ENCODE measurements around the gene GDPD5. TPM values are rescaled to one million over a fixed set of nuclear protein-coding genes. Genes with fewer than 3 reads are reported as not detected.
A peak's percentile ranks its signal among the peaks of the same experiment; 100 is the strongest.

Gene GDPD5
- total and polyA plus RNA-seq, 9 of the 15 experiments (the other 6 are each of a cell fraction or from before 2014, with no cell fraction given), result 0.32 to 27.3 (median 8.0) TPM

DNA sequence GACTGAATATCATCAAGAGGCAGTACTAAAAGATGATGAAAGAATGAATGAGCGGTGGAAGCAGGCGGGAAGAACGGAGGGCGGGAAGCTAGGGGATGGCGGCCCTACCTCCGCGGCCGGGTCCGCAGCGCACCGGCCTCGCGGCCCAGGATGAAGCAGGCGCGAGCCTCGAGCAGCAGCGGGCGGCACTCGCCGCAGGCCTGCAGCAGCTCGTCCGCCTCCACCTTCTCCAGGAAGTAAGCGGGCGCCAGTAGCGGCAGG is 96.2 kb downstream of the GDPD5 start:
- Histone ChIP-seq H3K4me1 (replicated peaks in 1 of 2; ENCODE audit: control insufficient read depth in 2 of 2, insufficient read depth in 2 of 2, low read length in 2 of 2) (peaks cover 0 to 16% of the 10 kb centered on the region in 2 experiments; a peak in 4 of 5 replicates), H3K4me3 (no peak overlapping the region), H2AFZ (ENCODE audit: low read depth, low read length) (no peak overlapping the region), H3K36me3 (ENCODE audit: control insufficient read depth, insufficient read depth, low read length) (no peaks in the 10 kb centered on the region), H3K9me1 (ENCODE audit: control insufficient read depth, insufficient read depth, low read length) (no peaks in the 10 kb centered on the region), H4K20me1 (replicated peaks; ENCODE audit: control insufficient read depth, insufficient read depth, low read length) (no peaks in the 10 kb centered on the region; the same call in 1 of the 2 replicates), H3K4me2 (ENCODE audit: insufficient read depth, low read length) (no peak overlapping the region), H3K27me3 (ENCODE audit: control insufficient read depth in 2 of 2, insufficient read depth in 2 of 2, low read length in 2 of 2) (peaks cover 4 to 22% of the 10 kb centered on the region in 2 experiments; a peak in 4 of 5 replicates), H3K27ac (ENCODE audit: extremely low read depth, low read depth, low read length) (no peak overlapping the region), H3K79me2 (ENCODE audit: control insufficient read depth, insufficient read depth, low read length) (no peaks in the 10 kb centered on the region), H3K9me3 (replicated peaks; ENCODE audit: control insufficient read depth, insufficient read depth, low read depth, low read length) (no peaks in the 10 kb centered on the region), H3K9ac (ENCODE audit: insufficient read depth in 1 of 2, low read depth in 2 of 2, low read length in 2 of 2) (no peak overlapping the region)
- in situ Hi-C loops (cut with MboI) (loop anchor here (25.0 kb wide), 1 partner anchor 433 kb away; no protein-coding TSS in a partner anchor), intact Hi-C loops (cut with micrococcal nuclease) (no loop called here)
- TF ChIP-seq, protein P1, sequence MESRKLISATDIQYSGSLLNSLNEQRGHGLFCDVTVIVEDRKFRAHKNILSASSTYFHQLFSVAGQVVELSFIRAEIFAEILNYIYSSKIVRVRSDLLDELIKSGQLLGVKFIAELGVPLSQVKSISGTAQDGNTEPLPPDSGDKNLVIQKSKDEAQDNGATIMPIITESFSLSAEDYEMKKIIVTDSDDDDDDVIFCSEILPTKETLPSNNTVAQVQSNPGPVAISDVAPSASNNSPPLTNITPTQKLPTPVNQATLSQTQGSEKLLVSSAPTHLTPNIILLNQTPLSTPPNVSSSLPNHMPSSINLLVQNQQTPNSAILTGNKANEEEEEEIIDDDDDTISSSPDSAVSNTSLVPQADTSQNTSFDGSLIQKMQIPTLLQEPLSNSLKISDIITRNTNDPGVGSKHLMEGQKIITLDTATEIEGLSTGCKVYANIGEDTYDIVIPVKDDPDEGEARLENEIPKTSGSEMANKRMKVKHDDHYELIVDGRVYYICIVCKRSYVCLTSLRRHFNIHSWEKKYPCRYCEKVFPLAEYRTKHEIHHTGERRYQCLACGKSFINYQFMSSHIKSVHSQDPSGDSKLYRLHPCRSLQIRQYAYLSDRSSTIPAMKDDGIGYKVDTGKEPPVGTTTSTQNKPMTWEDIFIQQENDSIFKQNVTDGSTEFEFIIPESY (CRISPR knock-in tag; IDR thresholded peaks at IDR 0.05), result peak; percentile 83; the same call in 1 of the 2 replicates
- TF ChIP-seq ZNF445 (CRISPR knock-in tag; IDR thresholded peaks at IDR 0.05; ENCODE audit: low read depth), result no peak
- BruUV-seq (replicated peaks), result no TSS peak
- FAIRE-seq (no peak), DNase-seq (ENCODE audit: extremely low read depth in 1 of 4, low spot score in 3 of 4) (no peak), ATAC-seq (no peak)
- 83% methylated on average over 13 of the region's 25 CpGs for WGBS (ENCODE audit: insufficient coverage, low coverage, missing lambda C conversion rate)
- ChIA-PET POLR2A (no interaction called here), CTCF (ENCODE audit: low intra/inter-chr PET ratio) (no interaction called here)

DNA sequence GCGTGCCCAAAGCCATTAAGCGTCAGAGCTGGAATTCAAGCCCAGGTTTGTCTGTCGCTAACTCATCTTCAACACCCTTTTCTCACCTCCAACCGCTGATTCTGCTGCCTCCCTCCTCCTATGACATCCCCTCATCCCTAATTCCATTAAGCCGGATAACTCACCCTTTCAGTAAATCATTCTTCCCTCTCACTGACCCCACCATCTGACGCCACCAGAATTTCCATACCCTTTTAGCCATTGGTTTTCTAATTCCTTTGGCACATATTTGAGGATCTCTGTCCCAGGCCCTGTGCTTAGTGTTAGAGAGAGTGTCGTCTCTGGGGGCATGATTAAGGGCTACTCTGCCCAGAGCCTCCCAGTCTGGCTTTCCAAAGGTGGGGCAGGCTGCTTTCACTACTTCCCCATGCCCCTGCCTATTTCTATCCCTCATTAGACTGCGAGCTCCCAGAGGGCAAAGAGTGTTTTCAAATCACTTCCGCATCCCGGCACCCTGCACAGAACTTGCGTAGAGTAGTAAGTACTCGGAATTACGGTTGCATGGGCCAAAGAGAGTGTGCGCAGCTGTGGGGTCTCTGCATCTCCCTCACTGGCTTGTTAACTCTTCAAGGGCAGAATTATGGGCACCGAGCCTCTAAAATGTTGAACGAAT is 96.6 kb downstream of the GDPD5 start:
- H3K9ac ChIP-seq (ENCODE audit: insufficient read depth in 1 of 2, low read depth in 2 of 2, low read length in 2 of 2), result no peak overlapping the region
- TF ChIP-seq KLF6 (CRISPR knock-in tag; IDR thresholded peaks at IDR 0.05; ENCODE audit: borderline replicate concordance) (no peak), THRAP3 (IDR thresholded peaks at IDR 0.05; ENCODE audit: borderline replicate concordance) (no peak), POLR2AphosphoS5 (IDR thresholded peaks at IDR 0.05; ENCODE audit: control insufficient read depth, insufficient read depth, low read depth, low read length) (no peak), ZFX (CRISPR knock-in tag; IDR thresholded peaks at IDR 0.05) (no peak), CHCHD3 (CRISPR knock-in tag; IDR thresholded peaks at IDR 0.05) (no peak), NFATC3 (IDR thresholded peaks at IDR 0.05) (no peak), ETV6 (IDR thresholded peaks at IDR 0.05; ENCODE audit: borderline replicate concordance in 1 of 2, low read depth in 2 of 2, low read length in 1 of 2) (no peak), ETV6 (CRISPR knock-in tag; IDR thresholded peaks at IDR 0.05; ENCODE audit: borderline replicate concordance) (no peak), EP300 (IDR thresholded peaks at IDR 0.05; ENCODE audit: low read length) (no peak), CHD2 (IDR thresholded peaks at IDR 0.05; ENCODE audit: low read depth, low read length) (no peak), NFE2 (IDR thresholded peaks at IDR 0.05; ENCODE audit: low read depth) (no peak), TEAD4 (IDR thresholded peaks at IDR 0.05; ENCODE audit: low read length) (no peak), TEAD4 (CRISPR knock-in tag; IDR thresholded peaks at IDR 0.05; ENCODE audit: borderline replicate concordance) (no peak), TEAD2 (tag; IDR thresholded peaks at IDR 0.05) (no peak)
- ATAC-seq (no peak), FAIRE-seq (no peak), DNase-seq (ENCODE audit: extremely low read depth in 1 of 4, low spot score in 3 of 4) (no peak)
- no TSS peak for BruUV-seq (replicated peaks)
- ChIA-PET CTCF (ENCODE audit: low intra/inter-chr PET ratio) (no interaction called here), POLR2A (no interaction called here)
- H3K36me3 ChIP-seq (ENCODE audit: control insufficient read depth, insufficient read depth, low read length), result no peaks in the 10 kb centered on the region
- H3K27ac ChIP-seq (ENCODE audit: extremely low read depth, low read depth, low read length), result no peak overlapping the region
- no peaks in the 10 kb centered on the region for H3K9me1 ChIP-seq (ENCODE audit: control insufficient read depth, insufficient read depth, low read length)
- intact Hi-C loops (cut with micrococcal nuclease) (no loop called here), in situ Hi-C loops (cut with MboI) (loop anchor here (25.0 kb wide), 1 partner anchor 433 kb away; no protein-coding TSS in a partner anchor)
- no peaks in the 10 kb centered on the region for H3K9me3 ChIP-seq (replicated peaks; ENCODE audit: control insufficient read depth, insufficient read depth, low read depth, low read length)
- H3K4me2 ChIP-seq (ENCODE audit: insufficient read depth, low read length), result no peak overlapping the region
- 61% methylated on average over 16 of the region's 16 CpGs for WGBS (ENCODE audit: insufficient coverage, low coverage, missing lambda C conversion rate)
- no peak overlapping the region for H2AFZ ChIP-seq (ENCODE audit: low read depth, low read length)
- H3K4me3 ChIP-seq, result no peak overlapping the region
- H3K4me1 ChIP-seq (replicated peaks in 1 of 2; ENCODE audit: control insufficient read depth in 2 of 2, insufficient read depth in 2 of 2, low read length in 2 of 2), result peaks cover 0 to 16% of the 10 kb centered on the region in 2 experiments; a peak in 4 of 5 replicates
- H3K27me3 ChIP-seq (ENCODE audit: control insufficient read depth in 2 of 2, insufficient read depth in 2 of 2, low read length in 2 of 2), result peaks cover 4 to 22% of the 10 kb centered on the region in 2 experiments; a peak in 4 of 5 replicates
- no peaks in the 10 kb centered on the region; the same call in 1 of the 2 replicates for H4K20me1 ChIP-seq (replicated peaks; ENCODE audit: control insufficient read depth, insufficient read depth, low read length)
- no peaks in the 10 kb centered on the region for H3K79me2 ChIP-seq (ENCODE audit: control insufficient read depth, insufficient read depth, low read length)
